Measurements from ENCODE around the gene MOSPD3.
"Not testable (repeated sequence)": the region's sequence is repeated elsewhere in the genome, so short reads cannot be mapped to it uniquely, and the experiment has no call there.

Gene MOSPD3, protein sequence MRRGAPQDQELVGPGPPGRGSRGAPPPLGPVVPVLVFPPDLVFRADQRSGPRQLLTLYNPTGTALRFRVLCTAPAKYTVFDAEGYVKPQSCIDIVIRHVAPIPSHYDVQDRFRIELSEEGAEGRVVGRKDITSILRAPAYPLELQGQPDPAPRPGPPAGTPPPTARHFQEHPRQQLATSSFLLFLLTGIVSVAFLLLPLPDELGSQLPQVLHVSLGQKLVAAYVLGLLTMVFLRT

GRCh38 chr7:100611983-100612729 is at the start of gene MOSPD3:
TSS of gene MOSPD3 (plus strand) at chr7:100612540. CDS start at chr7:100612792, 252 bp downstream.
- peak; percentile 99 for DNase-seq

- no peak for DNase-seq
Measured at GRCh38 chr7:100563100-100563564, 49.2 kb upstream of the MOSPD3 start.

DNA sequence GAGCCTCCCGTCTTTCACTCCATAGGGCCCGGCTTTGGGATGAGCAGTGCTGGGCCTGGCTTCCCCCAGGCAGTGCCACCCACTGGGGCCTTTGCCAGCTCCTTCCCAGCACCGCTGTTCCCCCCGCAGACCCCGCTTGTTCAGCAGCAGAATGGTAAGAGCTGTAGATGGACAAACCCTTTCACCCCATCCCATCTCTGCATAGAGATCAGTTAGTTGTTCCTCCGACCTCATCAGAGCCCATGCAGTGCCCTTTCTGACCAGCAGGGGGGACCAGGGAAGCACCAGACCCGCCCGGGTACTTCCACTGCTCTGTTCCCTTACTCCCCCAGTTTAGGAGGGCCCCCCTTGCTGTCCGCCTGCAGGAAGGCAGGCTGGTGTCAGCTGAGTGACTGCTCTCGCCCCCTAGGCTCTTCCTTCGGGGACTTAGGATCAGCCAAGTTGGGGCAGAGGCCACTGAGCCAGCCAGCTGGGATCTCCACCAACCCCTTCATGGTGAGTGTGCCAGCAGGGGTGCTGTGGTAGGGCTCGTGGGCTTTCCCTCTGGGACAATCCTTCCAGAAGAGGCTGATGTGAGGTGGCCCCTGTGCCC is 48.4 kb upstream of the MOSPD3 start:
- DNase-seq: peak; percentile 88

DNA sequence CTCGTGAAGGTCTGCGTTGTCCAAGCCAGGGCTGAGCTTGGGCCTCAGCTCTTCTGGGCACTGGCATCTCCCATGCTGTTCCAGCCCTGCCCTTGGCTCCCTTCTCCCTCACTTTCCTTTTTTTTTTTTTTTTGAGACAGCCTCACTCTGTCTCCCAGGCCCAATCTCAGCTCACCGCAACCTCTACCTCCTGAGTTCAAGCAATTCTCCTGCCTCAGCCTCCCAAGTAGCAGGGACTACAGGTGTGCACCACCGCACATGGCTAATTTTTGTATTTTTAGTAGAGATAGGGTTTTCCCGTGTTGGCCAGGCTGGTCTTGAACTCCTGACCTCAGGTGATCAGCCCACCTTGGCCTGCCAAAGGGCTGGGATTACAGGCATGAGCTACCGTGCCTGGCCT is 47.9 kb upstream of the MOSPD3 start:
- DNase-seq: not testable (repeated sequence)

DNA sequence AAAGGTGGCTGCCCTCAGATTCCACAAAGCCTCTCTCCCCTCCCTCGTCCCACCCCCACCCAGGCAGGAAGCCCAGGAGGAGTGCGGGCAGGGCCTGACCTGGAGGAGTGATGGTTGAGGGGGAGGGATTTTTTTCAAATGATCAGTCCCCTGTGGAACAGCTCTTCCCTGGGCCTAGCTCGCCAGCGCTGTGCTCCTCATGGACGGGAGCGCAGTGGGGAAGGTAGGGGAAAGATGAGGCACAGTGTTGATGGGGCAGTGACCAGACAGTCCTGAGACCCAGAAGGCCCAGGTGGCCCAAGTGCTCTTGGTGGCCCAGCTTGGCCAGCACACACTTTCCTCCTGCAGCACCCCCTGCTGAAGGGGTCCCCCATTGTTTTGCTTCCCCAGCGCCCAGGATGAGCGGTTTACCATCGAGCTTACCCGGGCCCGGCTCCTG is 47.2 kb upstream of the MOSPD3 start:
- no peak for DNase-seq

DNA sequence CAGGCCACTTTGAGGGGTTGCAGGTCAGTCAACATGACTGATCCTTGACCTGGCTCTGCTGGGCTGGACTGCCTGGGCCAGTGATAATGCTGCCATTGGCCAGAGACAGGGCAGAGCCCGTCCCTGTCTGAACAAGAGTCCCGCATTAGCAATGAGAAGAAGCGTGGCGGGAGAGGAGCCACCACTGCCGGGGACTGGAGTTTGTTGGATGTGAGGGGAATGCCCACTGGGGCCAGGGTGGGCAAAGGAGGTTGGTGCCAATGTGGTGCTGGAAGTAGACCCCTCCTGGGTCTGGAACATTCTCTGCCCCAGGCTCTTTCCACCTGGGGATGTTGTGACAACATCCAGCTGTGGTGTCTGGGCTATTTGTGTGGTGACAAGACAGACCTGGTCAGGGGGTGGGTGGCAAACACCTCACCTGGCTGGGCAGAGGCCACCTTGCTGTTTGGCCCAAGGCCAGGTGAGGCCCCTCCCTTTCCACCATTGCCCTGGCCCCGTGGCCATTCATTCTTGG is 46.3 kb upstream of the MOSPD3 start:
- no peak for DNase-seq

- DNase-seq: no peak
Measured at GRCh38 chr7:100567031-100567730, 45.2 kb upstream of the MOSPD3 start.

DNA sequence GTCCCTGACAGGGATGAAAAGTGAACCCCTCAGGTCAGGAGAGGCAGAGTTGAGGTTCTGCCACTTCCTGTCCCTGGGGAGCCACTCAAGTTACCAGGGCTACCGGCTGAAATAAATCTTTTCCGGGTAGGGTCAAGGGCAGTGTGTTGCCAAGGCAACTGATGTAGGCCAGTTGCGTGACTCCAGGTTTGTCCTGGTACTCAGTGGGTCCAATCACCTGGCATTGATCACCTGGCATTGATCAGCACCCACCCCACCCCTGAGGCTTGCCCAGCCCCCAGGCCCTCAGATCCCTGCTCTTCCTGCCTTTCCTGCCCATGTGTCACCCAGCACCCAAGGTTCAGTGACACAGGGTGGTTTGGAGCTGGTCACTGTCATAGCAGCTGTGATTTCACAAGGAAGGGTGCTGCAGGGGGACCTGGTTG is 44.6 kb upstream of the MOSPD3 start:
- no peak for DNase-seq

- no peak for DNase-seq
Measured at GRCh38 chr7:100568176-100568895, 44.0 kb upstream of the MOSPD3 start.

DNA sequence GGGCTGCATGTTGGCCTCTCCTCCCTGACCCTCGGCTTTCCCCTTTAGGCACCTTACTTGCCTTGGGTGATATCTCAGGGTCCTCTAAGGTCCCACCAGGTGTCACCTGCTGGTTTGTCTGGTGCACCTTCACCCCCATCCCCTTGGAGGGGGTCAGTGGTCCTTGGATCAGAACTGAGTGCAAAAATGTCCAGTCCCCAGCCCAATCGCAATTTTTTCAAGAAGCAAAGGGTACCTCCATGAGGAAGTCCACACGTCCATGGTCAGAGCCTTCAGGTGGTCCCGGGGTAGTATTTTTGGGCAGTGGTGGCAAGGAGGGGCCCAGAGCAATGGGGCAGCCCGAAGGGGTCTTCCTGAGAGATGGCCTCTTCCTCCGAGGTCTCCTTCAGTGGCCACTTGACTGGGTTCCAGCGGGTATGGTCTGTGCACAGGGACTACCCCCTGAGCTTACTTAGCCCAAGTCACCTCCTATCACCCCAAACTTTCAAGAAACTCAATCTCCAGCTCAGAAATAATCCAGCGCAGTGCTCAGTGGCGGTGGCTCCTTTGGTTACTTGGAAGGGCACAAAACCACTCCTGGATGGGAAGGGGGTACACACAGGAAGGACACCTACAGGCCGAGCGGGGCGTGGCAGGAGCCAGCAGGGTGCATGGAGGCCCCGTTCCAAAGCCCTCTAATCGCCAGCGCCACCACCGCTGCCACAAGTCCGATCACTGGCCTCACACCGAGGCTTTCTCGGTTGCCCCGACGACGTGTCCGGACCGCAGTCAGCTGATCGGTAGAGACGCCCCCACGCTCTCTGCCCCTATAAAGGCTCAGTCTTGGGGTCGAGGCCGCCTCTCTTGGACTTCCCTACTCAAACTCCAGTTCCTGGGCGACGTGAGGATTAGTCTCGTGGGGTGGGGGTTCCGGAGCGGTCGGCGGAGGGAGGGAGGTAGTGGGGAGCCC is 43.2 kb upstream of the MOSPD3 start:
- peak; percentile 72 for DNase-seq

GRCh38 chr7:100570954-100571828 is 41.1 kb upstream of the MOSPD3 start:
- no peak for DNase-seq

DNA sequence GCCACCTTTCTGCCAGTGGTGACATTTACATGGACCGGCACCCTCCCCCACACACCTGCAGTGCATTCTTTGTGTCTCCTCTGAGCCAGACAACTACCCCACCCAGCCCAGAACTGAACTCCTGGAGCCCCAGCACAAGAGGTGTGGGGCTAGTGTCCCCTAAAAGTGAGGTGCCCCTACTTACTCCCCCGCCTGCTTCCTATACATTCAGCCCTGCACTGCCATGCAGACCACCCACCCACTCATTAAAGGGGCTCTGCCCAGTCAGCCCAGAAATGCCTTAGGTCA is 40.6 kb upstream of the MOSPD3 start:
- DNase-seq: no peak

DNA sequence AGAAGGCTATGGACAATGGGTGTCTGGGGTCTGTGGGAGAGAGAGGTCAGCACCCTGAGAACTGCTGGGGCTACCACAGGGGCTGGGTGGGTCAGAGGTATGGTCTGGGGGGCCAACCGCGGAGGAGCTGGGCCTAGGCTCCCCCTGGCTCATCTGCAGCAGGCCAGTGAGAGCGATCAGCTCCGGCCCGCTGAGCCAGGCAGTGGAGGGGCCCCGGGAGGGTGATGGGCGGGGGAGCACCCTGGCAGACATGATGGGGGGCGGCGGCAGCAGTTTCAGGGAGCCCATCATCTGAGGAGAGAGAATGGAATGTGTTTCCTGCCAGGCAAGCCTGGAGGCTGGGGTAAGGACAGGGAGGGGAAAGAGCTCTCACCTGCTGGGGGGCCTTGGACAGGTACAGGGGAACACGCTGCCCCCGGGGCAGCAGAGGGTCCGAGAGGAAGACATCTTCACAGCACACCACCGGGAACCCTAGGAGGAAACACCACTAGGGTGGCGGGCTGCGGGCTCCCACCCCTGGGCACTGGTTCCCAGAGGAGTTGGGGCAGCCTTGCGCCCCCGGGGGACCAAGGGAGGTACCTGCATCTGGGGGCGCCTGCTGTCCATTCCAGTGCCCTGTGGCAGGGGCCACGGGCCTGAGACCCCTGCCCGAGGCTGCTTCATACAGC is 39.9 kb upstream of the MOSPD3 start:
- no peak for DNase-seq

DNA sequence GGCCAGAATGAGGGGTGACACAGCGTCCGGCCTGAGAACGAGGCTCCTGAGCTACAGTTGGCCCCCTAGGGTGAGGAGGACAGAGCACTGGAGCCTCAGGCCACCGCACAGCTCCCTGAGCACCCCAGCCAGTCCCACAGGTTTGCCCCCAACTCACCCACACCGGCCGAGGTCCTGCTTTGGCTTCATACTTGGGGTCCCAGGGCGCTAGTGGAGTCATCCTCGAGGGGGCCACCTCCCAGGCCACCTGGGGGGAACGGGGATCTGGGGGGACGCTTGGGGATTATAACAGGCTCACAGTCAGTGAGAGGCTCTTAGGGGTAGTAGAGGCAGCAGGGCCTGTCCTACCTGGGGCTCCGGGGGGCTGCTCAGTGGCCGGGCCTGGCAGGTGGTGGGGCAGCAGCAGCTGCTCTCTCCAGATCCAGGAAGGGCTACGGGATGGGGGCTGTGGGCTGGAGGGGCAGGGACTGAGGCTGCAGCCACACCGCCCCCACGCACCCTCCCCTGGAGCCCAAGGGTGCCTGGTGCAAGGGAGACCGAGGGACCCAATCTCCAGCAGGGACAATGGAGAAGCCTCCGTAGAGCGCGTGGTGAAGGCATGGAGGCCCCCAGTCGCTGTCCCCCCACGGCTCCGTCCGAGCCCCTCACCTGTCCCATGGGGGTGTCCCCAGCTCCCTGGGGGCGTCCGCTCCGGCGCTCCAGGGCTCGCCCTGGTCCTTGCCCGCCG is 39.2 kb upstream of the MOSPD3 start:
- DNase-seq: no peak

GRCh38 chr7:100573691-100574361 is 38.5 kb upstream of the MOSPD3 start, which contains the start of gene SAP25:
TSS of gene SAP25 (minus strand) at chr7:100573900. CDS start at chr7:100573742, 158 bp downstream.
- no peak for DNase-seq

DNA sequence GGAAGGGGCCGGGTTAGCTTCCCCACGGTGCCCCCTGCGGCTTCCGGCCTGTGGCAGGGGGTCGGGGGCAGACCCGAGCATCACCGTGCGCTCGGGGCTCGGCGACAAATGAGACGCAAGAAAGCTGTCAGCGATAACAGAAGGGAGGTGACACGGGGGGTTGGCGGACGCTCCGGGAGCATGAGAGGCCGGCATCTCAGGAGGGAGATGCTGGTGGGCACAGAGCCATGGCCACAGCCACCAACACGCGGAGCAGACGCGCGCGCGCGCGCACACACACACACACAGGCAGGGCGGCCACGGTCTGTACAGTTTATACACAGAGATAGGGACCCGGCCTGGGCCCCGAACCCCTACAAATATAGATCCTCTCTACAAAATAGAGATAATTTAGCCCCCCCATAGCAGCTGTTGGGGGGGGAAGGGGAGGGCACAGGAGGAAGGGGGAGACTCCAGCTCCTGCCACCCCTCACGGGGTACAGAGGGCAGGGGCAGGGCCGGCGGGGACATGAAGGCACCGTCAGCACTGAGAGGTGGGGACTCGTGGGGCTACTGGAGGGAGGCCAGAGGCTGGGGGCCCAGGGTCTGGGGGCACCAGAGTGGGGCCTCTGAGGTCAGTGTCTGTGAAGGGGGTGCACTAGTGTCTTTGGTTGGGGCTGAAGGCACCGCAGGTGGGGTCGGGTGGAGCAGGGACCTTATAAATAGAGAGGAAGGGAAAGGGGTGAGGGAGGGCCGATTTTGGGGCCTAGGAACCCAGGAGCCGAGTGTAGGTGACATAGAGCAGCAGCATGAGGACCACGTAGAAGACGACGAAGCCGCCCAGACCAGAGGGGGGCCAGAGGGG is 37.8 kb upstream of the MOSPD3 start:
- DNase-seq: no peak

DNA sequence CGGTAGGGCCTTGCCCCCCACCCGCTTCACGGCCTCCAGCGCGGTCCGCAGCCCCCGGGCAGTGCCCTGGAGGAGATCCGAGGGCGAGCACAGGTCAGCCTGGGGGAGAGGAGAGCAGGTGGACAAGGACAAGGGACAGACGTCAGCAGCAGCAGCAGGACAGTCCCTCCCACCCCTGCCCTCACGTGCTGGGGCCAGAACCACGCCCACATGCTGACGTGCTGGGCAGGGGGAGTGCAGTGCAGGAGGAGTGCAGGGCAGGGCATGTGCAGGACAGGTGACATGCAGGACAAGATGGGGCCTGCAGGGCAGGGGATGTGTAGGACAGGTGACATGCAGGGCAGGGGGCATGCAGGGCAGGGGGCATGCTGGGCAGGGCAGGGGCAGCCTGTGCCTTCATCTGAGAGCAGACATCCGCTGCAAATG is 37.1 kb upstream of the MOSPD3 start:
- no peak for DNase-seq

All from stimulated activated CD4-positive, alpha-beta T cell treated with anti-CD3 and anti-CD28 coated beads, Interleukin-15, amount 100 ng/mL, for 24 hours (primary cell).